Testis (tissue), 3 donors: ENCODE data around the gene SLC26A11. TPM values are rescaled to one million over a fixed set of nuclear protein-coding genes. Genes with fewer than 3 reads are reported as not detected.
A peak's percentile ranks its signal among the peaks of the same experiment; 100 is the strongest.

ENCODE experiments used
- DNase-seq: peaks from one replicate; pipeline ENCODE4 v3.0.0-alpha.2; 2019
- H3K27ac ChIP-seq, 2 donors: fragments of 200-600 bp; sonication (generic); one replicate each; pipeline ENCODE4 v1.5.1; 2019
- H3K27me3 ChIP-seq: fragments of 200-600 bp; sonication (generic); one replicate; pipeline ENCODE4 v1.5.1; 2019
- H3K36me3 ChIP-seq: fragments of 200-600 bp; sonication (generic); one replicate; pipeline ENCODE4 v1.5.1; 2017; ENCODE audit warnings: low read depth; ENCODE audit errors: missing control alignments
- H3K4me1 ChIP-seq: fragments of 200-600 bp; sonication (generic); one replicate; pipeline ENCODE4 v1.5.1; 2019
- H3K4me3 ChIP-seq, 2 donors: fragments of 200-600 bp; sonication (generic); one replicate each; pipeline ENCODE4 v1.5.1; 2017 to 2019
- H3K9me3 ChIP-seq: fragments of 200-600 bp; sonication (generic); one replicate; pipeline ENCODE4 v1.5.1; 2017
- CTCF ChIP-seq, 3 experiments: fragments of 450-650 bp in 2 of 3; fragments of 200-600 bp in 1 of 3; sonication (generic) in 1 of 3; IDR thresholded peaks; one replicate each; pipeline ENCODE4 v1.5.1; 2016 to 2019; ENCODE audit warnings: antibody characterized with exemption in 3 of 3, mild to moderate bottlenecking in 2 of 3, moderate library complexity in 1 of 3
- POLR2A ChIP-seq: fragments of 450-650 bp; IDR thresholded peaks from one replicate; pipeline ENCODE4 v1.6.1; 2017; ENCODE audit warnings: antibody characterized with exemption, mild to moderate bottlenecking, moderate library complexity
- WGBS, 2 donors: methylation state at CpG; one replicate each; pipeline ENCODE4 v1.1.5; 2018; 5-methylcytosine and 5-hydroxymethylcytosine counted together
- intact Hi-C: fragments of 100-400 bp; cut with DNase I; formaldehyde crosslinking; loops from one replicate; pipeline ENCODE4 v1.15.1; 2023; ENCODE audit warnings: low total_unique reads
- polyA plus RNA-seq: library from polyadenylated mRNA; stranded (reverse); fragments of 350-450 nt; fragmentation: Illumina TruSeq; extraction: RNeasy Lipid Tissue Mini Kit (QIAGEN cat#74804); gene quantifications from one replicate; pipeline ENCODE4 v1.2.3, GENCODE V29; 2014; ENCODE audit warnings: low read depth, low replicate concordance; ENCODE audit not compliant: insufficient read depth
- total RNA-seq, 2 donors: library from RNA; depleted of rRNA; stranded (reverse); fragments of >200 nt; gene quantifications; one replicate each; pipeline ENCODE4 v1.2.3, GENCODE V29; 2016

The SLC26A11 gene
- total and polyA plus RNA-seq, 3 donors from 2014 or later: 8.4 to 19.0 (median 16.9) TPM

DNA sequence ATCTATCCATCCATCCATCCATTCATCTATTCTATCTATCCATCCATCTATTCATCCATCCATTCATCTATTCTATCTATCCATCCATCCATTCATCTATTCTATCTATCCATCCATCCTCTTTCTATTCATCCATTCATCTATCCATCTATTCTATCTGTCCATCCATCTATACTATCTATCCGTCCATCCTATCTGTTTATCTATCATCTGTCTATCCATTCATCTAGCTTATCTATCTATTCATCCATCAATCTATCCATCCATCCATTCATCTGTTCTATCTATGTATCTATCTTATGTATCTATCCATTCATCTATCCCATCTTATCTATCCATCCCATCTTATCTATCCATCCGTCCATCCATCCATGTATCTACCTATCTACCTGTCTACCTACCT is 49.2 kb downstream of the SLC26A11 start:
- H3K27me3 ChIP-seq: no peaks in the 10 kb centered on the region
- no peak overlapping the region for H3K4me3 ChIP-seq
- 43 to 85% methylated on average over 2 of the region's 2 CpGs for WGBS, 2 donors
- no peaks in the 10 kb centered on the region for H3K36me3 ChIP-seq
- DNase-seq: no peak
- no peak overlapping the region for H3K27ac ChIP-seq
- no peaks in the 10 kb centered on the region for H3K4me1 ChIP-seq
- TF ChIP-seq CTCF (IDR thresholded peaks at IDR 0.05) (no peak), POLR2A (no peak)
- no peaks in the 10 kb centered on the region for H3K9me3 ChIP-seq
- intact Hi-C loops: no loop called here

- Histone ChIP-seq H3K9me3 (no peaks in the 10 kb centered on the region), H3K4me3 (no peak overlapping the region), H3K27me3 (no peaks in the 10 kb centered on the region), H3K36me3 (no peaks in the 10 kb centered on the region), H3K4me1 (peaks cover 2% of the 10 kb centered on the region), H3K27ac (no peak overlapping the region)
- no peak for TF ChIP-seq POLR2A
- TF ChIP-seq CTCF (IDR thresholded peaks at IDR 0.05): no peak
- no peak for DNase-seq
- WGBS, 2 donors: 84 to 88% methylated on average over 6 to 10 of the region's 10 CpGs
- intact Hi-C loops: no loop called here
Observed at GRCh38 chr17:80270104-80270503, 49.9 kb downstream of the SLC26A11 start.

- Histone ChIP-seq H3K4me3 (no peak overlapping the region), H3K9me3 (no peaks in the 10 kb centered on the region), H3K27me3 (no peaks in the 10 kb centered on the region), H3K4me1 (peaks cover 10% of the 10 kb centered on the region), H3K36me3 (no peaks in the 10 kb centered on the region), H3K27ac (no peak overlapping the region)
- WGBS, 2 donors: 39 to 54% methylated on average over 4 of the region's 4 CpGs
- intact Hi-C loops: no loop called here
- peak; percentile 81 for DNase-seq
- TF ChIP-seq CTCF (IDR thresholded peaks at IDR 0.05) (no peak), POLR2A (no peak)
Observed at GRCh38 chr17:80270836-80271235, 50.6 kb downstream of the SLC26A11 start.

- Histone ChIP-seq H3K36me3 (no peaks in the 10 kb centered on the region), H3K27me3 (no peaks in the 10 kb centered on the region), H3K27ac (no peak overlapping the region), H3K9me3 (no peaks in the 10 kb centered on the region), H3K4me1 (peaks cover 10% of the 10 kb centered on the region), H3K4me3 (no peak overlapping the region)
- WGBS, 2 donors: 91 to 94% methylated on average over 5 to 10 of the region's 10 CpGs
- intact Hi-C loops: no loop called here
- no peak for TF ChIP-seq POLR2A
- TF ChIP-seq CTCF (IDR thresholded peaks at IDR 0.05): no peak
- no peak for DNase-seq
Observed at GRCh38 chr17:80272366-80272765, 52.1 kb downstream of the SLC26A11 start.

DNA sequence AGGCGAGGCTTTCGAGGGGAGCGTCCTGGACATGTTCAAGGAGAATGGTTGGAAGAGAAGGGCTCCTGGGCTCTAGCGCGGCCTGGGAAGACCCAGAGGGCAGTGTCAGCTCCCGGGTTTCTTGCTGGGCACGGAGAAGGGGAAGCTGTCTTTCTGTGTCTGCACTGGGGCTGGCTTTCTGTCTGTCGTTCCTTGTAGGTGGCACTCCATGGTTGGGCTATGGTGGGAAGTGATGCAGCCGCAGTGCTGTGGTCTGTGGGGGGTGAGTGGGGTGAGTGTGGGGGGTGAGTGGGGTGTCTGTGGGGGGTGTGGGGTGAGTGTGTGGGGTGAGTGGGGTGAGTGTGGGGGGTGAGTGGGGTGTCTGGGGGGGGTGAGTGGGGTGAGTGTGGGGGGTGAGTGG is 54.1 kb downstream of the SLC26A11 start:
- no peaks in the 10 kb centered on the region for H3K36me3 ChIP-seq
- intact Hi-C loops: no loop called here
- H3K4me1 ChIP-seq: peaks cover 13% of the 10 kb centered on the region
- no peak overlapping the region for H3K4me3 ChIP-seq
- 72 to 87% methylated on average over 5 to 9 of the region's 9 CpGs for WGBS, 2 donors
- no peak for DNase-seq
- TF ChIP-seq CTCF (IDR thresholded peaks at IDR 0.05) (no peak), POLR2A (no peak)
- no peak overlapping the region for H3K27ac ChIP-seq
- no peaks in the 10 kb centered on the region for H3K9me3 ChIP-seq
- H3K27me3 ChIP-seq: no peaks in the 10 kb centered on the region
